Eye (tissue), 1 donor: ENCODE data around the gene RAD51B.
"Not testable (repeated sequence)": the region's sequence is repeated elsewhere in the genome, so short reads cannot be mapped to it uniquely, and the experiment has no call there.

Source experiments
- DNase-seq: peaks from one replicate; pipeline ENCODE4 v3.0.0-alpha.2; 2015

RAD51B gene

GRCh38 chr14:68653804-68654203, 834.2 kb downstream of the RAD51B start:
- no peak for DNase-seq

DNA sequence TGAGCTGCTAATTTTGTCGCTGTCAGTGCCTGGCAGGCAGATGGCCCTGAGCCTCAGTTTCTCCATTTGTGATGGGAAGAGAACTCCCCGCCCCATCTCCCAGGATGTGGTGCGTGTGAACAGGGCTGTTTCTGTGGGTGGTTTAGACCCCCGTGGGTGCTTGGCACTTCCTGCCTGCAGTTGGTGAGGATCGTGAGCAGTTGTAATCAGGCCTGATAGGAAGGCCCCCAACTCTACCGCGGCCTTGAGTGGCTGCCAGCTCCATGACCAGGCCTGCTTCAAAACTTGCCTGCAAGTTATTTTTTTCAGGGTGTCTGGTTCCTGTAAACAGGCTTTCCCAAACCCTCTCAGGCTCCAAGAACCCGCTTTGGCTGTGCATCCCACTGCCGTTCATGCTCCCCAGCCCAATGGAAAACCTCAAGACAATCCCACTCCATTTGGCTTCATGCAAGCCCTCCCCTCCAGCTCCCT, 834.9 kb downstream of the RAD51B start:
- DNase-seq: no peak

DNA sequence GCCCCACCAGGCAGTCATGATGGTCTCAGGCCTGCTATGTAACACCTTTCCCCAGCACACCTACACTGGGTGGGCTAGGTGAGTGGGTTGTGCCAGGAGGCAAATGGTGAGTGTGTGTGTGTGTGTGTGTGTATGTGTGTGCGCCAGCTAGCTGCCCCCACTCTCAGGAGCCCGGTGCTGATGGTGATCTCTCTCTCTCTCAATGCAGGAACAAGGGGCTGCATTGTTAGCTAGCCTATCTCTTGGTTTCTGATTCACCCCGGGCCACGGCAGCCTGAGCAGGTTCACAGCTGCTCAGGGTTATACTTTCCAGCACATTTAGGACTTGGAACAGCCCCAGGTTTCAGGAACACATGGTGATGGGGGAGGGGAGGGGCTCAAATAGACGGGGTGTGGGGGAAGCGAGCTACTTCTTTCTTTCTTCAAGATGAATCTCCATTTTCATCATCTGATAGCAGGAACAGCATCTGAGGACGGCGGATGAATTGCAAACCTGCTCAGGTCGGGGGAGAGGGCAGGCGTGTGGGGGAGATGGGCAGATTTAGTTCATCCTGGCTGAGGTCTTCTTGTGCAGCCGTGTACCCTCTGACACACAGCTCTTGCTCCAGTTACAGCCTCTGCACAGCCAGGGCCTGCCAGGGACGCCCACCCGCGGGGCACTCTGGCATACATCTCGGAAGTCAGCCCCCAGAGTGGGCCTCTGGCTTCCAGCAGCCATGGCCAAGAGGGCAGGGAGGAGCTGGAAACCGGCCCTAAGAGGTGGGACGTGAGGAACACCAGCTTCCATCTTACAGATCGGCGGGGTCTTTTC, 835.6 kb downstream of the RAD51B start:
- peak; percentile 72 for DNase-seq

DNA sequence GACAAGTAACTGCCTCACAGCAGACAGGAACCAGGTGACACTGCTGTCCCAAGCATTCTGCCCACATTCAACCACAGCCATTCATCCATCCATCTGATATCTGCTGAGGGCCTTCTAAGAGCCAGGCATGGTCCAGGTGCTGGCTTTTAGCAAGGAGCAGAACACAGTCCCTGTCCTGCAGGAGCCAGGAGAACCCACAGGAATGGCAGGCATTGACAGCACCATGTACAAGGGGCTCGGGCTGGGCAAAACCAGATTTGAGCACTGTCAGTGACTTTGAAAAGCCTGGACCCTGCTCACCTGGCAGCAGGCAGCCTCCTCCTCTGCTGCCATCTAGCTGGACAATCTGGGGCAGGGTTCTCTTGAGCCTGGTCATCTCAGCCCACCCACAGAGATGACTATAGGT, 836.3 kb downstream of the RAD51B start:
- DNase-seq: no peak

GRCh38 chr14:68656452-68656851, 836.9 kb downstream of the RAD51B start:
- no peak for DNase-seq

DNA sequence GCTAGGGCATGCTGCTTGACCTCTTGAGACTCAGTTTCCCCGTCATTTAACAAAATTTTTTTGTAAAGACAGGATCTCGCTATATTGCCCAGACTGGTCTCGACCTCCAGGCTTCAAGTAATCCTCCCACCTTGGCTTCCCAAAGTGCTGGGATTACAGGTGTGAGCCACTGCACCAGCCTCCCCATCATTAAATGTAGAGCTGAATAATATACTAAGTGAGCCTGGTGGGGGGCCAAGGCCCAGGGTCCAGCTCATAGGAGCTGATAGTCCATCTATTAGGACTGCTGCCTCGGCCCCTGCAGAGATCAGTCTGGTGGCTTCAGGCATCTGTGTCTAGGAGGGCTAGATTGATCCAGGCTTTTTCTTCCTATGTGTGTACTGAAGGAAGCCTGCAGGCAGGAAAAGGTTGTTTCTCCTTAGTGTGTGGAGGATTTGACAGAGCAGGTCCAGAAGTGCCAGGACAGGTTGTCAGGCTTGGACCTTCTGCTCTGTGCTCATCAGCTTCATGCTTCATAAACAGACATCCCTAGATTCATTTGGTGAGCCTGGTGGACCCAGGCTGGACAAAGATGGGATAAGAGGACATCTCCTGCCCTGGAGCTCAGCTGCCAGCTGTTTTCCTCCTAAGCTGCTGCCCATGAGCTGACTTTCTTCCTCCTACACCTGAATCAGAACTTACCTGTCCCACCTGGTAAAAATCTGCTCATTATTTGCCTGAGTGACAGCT, 837.9 kb downstream of the RAD51B start:
- no peak for DNase-seq

GRCh38 chr14:68658029-68658509, 838.5 kb downstream of the RAD51B start:
- no peak for DNase-seq

- DNase-seq: peak; percentile 69
These were observed 839.7 kb downstream of the RAD51B start for GRCh38 chr14:68658943-68659931.

DNA sequence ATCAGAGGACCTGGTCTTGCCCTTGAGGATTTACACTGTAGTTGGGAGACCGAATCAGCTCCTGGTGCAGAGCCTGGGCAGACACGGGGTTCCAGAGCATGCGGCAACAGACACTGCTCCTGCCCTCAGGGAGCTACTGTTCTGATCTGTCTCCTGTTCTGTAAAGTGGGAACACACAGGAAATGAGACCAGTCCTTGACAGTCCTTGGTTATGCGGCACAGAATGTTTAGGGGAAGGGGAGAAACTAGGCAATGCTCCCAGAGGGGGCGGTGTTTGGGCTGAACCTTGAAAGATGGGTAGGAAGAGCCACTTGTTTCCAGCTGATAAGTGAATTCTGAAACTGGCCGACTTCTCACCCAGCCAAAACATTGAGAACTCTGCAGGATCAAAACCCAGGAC, 840.9 kb downstream of the RAD51B start:
- no peak for DNase-seq

DNA sequence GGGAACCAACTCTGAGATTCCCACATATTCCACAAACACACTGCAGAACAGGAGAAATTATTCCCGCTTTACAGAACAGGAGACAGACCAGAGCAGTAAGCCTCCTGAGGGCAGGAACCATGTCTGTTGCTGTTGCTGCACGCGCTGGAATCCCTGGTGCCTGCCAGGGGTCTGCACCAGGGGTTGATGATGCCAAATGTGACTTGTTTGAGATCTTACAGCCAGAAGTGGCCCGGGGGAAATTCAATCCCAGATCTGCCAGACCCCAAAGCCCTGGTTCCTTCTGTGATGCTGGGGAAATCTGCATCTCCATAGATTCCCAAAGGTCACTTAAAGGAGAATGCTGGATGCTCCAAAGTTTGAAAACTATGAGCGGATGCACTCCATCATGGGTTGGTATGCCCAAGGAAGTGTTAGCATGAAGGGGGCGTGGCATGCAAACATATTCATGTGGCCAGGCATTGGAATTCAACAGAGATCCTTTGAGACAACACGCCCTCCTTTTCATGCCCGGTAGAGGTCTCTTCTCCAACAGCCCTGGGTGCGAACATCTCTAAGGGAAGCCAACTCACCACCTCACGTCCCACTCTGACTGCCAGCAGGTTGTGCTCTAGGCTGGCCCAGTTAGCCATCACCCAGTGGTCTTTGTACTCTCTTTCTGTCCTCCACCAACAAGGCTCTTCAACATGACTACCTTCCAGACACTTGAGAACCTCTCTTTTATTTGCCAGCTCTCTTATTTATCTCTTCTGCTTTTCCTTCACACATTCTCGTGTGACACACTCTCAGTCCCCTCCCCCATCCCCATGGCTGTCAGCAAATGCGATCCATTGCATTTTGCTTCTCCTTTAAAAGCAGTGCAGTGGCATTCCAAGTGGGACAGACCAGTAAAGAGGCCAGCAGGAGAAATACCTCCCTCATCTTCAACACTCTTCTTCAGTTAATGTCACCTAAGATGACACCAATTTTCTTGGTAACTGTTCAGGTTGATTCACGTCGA, 841.9 kb downstream of the RAD51B start:
- no peak for DNase-seq

- peak; percentile 49 for DNase-seq
These were observed 842.8 kb downstream of the RAD51B start for GRCh38 chr14:68662392-68662791.

GRCh38 chr14:68662826-68663225, 843.2 kb downstream of the RAD51B start:
- DNase-seq: not testable (repeated sequence)

DNA sequence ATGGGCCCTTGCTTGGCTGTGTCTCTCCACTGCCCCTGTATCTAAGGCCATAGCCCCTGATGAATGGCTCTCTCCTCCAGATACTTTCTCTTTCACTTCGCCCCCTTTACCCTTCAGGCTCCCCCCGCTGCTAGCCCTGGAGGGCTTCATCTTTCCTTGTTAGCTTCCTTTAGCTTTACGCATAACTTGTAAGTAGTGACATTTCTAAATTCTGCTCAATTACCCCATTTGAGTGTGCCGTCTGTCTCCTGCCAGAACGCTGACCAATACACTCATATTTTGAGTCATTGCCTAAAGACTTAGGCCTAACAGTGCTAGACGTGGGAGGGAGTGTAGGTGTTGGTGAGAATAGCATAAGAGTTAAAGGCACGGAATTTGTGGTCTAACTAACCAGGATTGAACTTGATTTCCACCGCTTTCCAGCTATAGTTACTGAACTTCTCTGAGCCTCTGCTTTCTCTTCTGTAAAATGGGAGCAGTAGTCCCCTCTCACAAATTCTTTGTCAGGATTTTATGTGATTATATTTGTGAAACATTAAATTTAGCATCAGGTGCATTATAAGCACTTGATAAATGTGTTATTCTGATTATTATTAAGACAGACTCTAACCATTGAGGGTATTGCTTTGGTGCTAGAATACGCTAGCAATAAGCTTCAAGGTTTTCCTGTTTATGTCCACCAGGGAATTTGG, 844.0 kb downstream of the RAD51B start:
- peak; percentile 28 for DNase-seq

DNA sequence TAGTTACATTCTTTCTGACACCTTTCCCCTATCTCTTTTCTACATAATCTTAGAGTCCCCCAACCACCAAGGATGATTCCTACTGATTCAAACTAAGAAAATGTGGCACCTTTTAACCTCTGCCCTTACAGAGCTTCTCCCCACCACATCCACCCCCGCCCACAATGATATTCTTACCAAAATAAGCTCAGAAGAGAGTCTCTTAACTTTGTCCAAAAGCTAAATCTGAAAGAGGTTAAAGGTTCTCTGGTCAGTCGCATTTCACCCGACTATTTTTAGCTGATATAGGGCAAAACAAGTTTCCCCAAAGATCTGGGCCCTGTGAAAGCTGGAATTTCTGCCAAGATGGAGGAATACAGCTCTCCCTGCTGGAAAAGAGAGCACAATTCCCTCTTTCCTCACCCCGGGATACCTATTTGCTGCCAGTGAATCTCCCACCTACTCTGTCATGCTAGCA, 844.7 kb downstream of the RAD51B start:
- DNase-seq: no peak

DNA sequence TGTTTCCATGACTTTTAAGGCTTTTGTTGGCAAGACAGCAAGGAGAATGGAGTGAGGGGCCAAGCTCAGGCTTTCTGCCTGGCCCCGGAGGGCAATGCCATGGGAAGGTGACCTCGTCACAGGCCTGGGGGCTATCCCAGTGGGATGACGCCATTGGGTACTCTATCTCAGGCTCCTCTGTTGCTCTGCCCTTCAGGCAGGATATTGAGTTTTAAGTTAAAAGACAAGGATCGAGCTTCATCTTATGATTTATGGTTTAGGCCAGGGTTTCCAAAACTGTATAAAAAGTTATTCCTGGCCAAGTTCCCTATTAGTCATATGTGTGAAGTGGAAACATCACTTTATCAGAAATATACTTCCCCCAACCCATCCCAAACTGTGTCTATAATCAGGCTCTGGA, 845.6 kb downstream of the RAD51B start:
- no peak for DNase-seq

DNA sequence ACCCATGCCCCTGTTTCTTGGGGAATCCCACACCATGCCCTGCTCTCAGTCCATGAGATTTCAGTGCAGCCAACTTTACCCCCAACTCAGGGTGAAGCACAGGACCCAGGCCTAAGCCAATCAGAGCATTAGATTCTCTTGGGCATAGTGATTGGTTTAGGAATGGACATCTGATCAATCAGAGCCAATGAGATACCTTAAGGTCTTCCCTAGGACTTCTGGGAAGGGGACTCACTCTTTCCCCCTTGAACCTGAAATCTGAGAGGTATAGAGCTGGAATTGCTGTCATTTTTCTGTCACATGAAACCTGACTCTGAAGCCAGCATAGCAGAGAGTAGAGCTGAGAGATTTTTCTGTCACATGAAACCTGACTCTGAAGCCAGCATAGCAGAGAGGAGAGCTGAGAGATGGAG, 846.2 kb downstream of the RAD51B start:
- DNase-seq: peak; percentile 44

GRCh38 chr14:68666236-68666635, 846.7 kb downstream of the RAD51B start:
- no peak for DNase-seq

DNA sequence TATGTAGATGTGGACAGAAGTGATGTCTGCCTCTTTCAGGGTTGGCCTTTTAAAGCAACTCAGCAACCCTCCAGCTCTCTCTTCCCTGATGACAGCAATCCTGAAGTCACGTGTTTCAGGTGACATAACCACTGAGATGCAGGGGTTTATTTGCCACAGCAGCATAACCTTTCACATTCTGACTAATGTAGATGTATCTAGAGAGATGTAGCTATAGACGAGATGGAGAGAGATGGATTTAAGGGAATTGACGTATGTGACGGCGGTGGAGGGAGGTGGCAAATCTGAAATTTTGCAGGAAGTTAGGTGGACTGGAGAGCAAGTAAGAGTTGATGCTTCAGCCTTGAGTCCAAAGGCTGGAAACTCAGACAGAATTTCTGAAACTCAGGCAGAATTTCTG, 847.3 kb downstream of the RAD51B start:
- no peak for DNase-seq

DNA sequence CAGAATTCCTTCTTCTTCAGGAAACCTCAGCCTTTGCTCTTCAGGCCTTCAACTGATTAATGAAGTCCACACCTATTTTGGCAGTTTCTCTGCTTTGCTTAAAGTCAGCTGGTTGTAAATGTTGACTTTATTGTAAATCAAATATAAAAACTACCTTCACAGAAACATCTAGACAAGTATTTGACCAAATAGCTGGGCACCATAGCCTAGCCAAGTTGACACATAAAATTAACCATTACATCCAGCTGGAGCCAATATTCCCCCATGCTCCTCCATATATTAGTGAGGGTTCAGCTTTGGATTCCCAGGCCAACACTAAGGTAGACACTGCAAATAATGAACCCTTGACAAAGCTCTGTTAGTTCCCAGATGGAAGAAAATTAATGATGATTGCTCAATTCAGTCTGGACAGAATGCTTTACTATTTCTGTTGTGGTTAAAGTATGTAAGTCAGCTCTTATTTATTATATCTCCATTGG, 847.8 kb downstream of the RAD51B start:
- DNase-seq: no peak

DNA sequence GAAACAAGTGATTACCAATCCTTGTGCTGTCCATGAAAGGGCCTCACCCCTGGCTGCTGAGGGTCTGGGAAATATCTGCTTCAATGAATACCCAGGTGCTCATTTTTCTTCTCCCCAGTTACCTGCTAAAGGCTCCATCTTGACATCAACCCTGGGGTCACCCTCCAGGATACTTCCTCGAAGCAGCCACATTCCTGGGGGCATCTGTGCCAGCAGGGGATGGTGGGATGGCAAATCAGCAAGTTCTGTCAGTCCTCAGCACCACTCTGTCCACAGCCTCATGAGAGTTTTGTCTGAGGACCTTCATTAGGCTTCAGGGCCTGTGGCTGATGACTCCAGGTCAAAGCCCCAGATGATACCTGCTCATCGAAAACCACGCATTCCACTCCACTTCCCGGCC, 848.4 kb downstream of the RAD51B start:
- DNase-seq: no peak

DNA sequence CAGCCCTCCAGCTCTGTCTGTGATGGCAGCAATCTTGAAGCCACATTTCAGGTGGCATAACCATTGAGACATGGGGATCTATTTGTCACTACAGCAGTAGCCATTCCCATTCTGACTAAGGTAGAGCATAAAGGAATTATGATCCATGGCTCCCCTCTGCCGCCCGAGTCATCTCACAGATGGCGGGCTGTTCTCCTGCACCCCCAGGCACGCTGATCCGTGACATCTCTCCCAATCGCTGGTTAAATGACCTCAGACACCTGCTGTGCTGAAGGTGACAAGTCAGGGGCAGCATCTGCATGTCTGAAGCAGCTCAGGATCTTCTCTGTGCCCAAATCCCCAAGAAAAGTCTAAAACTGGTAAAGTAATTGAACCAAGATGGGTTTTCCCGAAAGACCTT, 849.0 kb downstream of the RAD51B start:
- DNase-seq: no peak
